SK-N-SH (cell line): ENCODE data around the gene ARHGAP40.

ENCODE experiments used
- CHD2 ChIP-seq: fragments of 150-350 bp; IDR thresholded peaks from 2 replicates; pipeline ENCODE4 v1.6.1; 2018; ENCODE audit warnings: low read length; ENCODE audit not compliant: partially characterized antibody
- CTCF ChIP-seq: fragments of 200-600 bp; sonication (generic); IDR thresholded peaks from 2 replicates; pipeline ENCODE4 v1.6.1; 2017; ENCODE audit warnings: antibody characterized with exemption, mild to moderate bottlenecking, moderate library complexity
- JUND ChIP-seq: IDR thresholded peaks from 2 replicates; pipeline ENCODE4 v1.4.0; 2012
- MEF2A ChIP-seq: IDR thresholded peaks from 2 replicates; pipeline ENCODE4 v1.4.0; 2012; ENCODE audit warnings: low read depth, borderline replicate concordance
- POLR2AphosphoS5 ChIP-seq: IDR thresholded peaks from 2 replicates; pipeline ENCODE4 v1.6.1; 2012; ENCODE audit warnings: low read depth, low read length
- RCOR1 ChIP-seq: fragments of 150-350 bp; IDR thresholded peaks from 2 replicates; pipeline ENCODE4 v1.6.1; 2017; ENCODE audit warnings: antibody characterized with exemption, low read length
- USF1 ChIP-seq: IDR thresholded peaks from 2 replicates; pipeline ENCODE4 v1.4.0; 2012; ENCODE audit warnings: low read depth, borderline replicate concordance
- YY1 ChIP-seq: IDR thresholded peaks from 2 replicates; pipeline ENCODE4 v1.4.0; 2012; ENCODE audit warnings: low read depth, mild to moderate bottlenecking

- TF ChIP-seq RCOR1 (no peak), MEF2A (no peak), CHD2 (no peak), CTCF (no peak), USF1 (no peak), JUND (no peak), POLR2AphosphoS5 (no peak), YY1 (no peak)
These were observed 63.5 kb downstream of the ARHGAP40 start for GRCh38 chr20:38665094-38665493.
